A549 (cell line): ENCODE data around the gene UGT2A2. TPM values are rescaled to one million over a fixed set of nuclear protein-coding genes. Genes with fewer than 3 reads are reported as not detected.
A peak's percentile ranks its signal among the peaks of the same experiment; 100 is the strongest.

Experiments used
- ATAC-seq, 2 experiments: fragments of 200-7000 bp in 1 of 2; fragments of >200 bp in 1 of 2; cut with Nextera tagmentation in 1 of 2; cut with Tn5 transposase in 1 of 2; 3 replicates each; pipeline versions ENCODE4 v1.8.0 to v1.9.1; 2018 to 2020; ENCODE audit warnings: mild to moderate bottlenecking in 1 of 2, moderate library complexity in 1 of 2
- CTCF ChIA-PET: fragments of 300-600 bp; sonication (Branson Sonifier 250); formaldehyde crosslinking; extraction: SDS; loops from one replicate; lab custom pipeline; 2021; ENCODE audit warnings: antibody characterized with exemption, inconsistent platforms; lab: Yijun Ruan, JAX
- POLR2A ChIA-PET: fragments of 350-600 bp; formaldehyde crosslinking; extraction: SDS; loops from one replicate; lab custom pipeline; 2021; ENCODE audit warnings: antibody characterized with exemption, inconsistent platforms; lab: Yijun Ruan, JAX
- DNase-seq, 2 experiments: peaks; one replicate each; pipeline versions ENCODE4 v3.0.0 to v3.0.0-alpha.2; 2011 to 2016; ENCODE audit warnings: low read depth in 1 of 2, low spot score in 1 of 2
- FAIRE-seq: peaks from 2 replicates; lab custom pipeline; 2011; peaks lifted over from hg19 to GRCh38; lab: Jason Lieb, UNC
- H3K27ac ChIP-seq, 2 experiments: fragments of >200 bp; sonication (Bioruptor Twin); formaldehyde crosslinking; 3 replicates each; pipeline ENCODE4 v1.5.1; 2016 to 2017
- H3K4me1 ChIP-seq: fragments of >200 bp; sonication (Bioruptor Twin); formaldehyde crosslinking; 3 replicates; pipeline ENCODE4 v1.6.1; 2016
- H3K4me2 ChIP-seq: fragments of >200 bp; sonication (Bioruptor Twin); formaldehyde crosslinking; 3 replicates; pipeline ENCODE4 v1.6.1; 2016
- H3K4me3 ChIP-seq: fragments of >200 bp; sonication (Bioruptor Twin); formaldehyde crosslinking; 3 replicates; pipeline ENCODE4 v1.5.1; 2016
- H3K9me3 ChIP-seq: fragments of >200 bp; sonication (Bioruptor Twin); formaldehyde crosslinking; 3 replicates; pipeline ENCODE4 v1.6.1; 2016
- CHD2 ChIP-seq: fragments of 150-350 bp; IDR thresholded peaks from 2 replicates; pipeline ENCODE4 v1.6.1; 2014; ENCODE audit warnings: low read length; ENCODE audit not compliant: partially characterized antibody
- EHF ChIP-seq: fragments of 250-450 bp; sonication (Bioruptor Pico); IDR thresholded peaks from 2 replicates; pipeline ENCODE4 v1.5.0; 2020; ENCODE audit warnings: mild to moderate bottlenecking
- EHMT2 ChIP-seq: fragments of 200-600 bp; sonication (generic); IDR thresholded peaks from 2 replicates; pipeline ENCODE4 v1.6.1; 2016; ENCODE audit warnings: antibody characterized with exemption, low read depth, mild to moderate bottlenecking, moderate library complexity
- ESRRA ChIP-seq: fragments of 150-350 bp; IDR thresholded peaks from 2 replicates; pipeline ENCODE4 v1.6.1; 2014; ENCODE audit warnings: mild to moderate bottlenecking, low read length, borderline replicate concordance
- HDAC2 ChIP-seq: fragments of 200-600 bp; sonication (generic); IDR thresholded peaks from 2 replicates; pipeline ENCODE4 v1.6.1; 2016
- HEYL ChIP-seq: fragments of 250-450 bp; sonication (Bioruptor Pico); IDR thresholded peaks from 2 replicates; pipeline ENCODE4 v1.8.0; 2021; ENCODE audit warnings: mild to moderate bottlenecking, moderate library complexity
- HOXA7 ChIP-seq: fragments of 250-450 bp; sonication (Bioruptor Pico); IDR thresholded peaks from 2 replicates; pipeline ENCODE4 v1.5.0; 2020; ENCODE audit warnings: mild to moderate bottlenecking, moderate library complexity
- JUN ChIP-seq, 2 experiments: fragments of >200 bp; sonication (Bioruptor Twin); formaldehyde crosslinking; IDR thresholded peaks; 2 replicates in 1 of 2; 3 replicates in 1 of 2; pipeline ENCODE4 v1.6.1; 2016 to 2017
- JUNB ChIP-seq: fragments of >200 bp; sonication (Bioruptor Twin); formaldehyde crosslinking; IDR thresholded peaks from 2 replicates; pipeline ENCODE4 v1.6.1; 2016
- KDM1A ChIP-seq: fragments of 200-600 bp; sonication (generic); IDR thresholded peaks from 2 replicates; pipeline ENCODE4 v1.6.1; 2016; ENCODE audit warnings: low read depth, mild to moderate bottlenecking
- MAFK ChIP-seq: fragments of 450-650 bp; IDR thresholded peaks from 2 replicates; pipeline ENCODE4 v1.6.1; 2014; ENCODE audit not compliant: partially characterized antibody
- MAX ChIP-seq: IDR thresholded peaks from 2 replicates; pipeline ENCODE4 v1.6.1; 2012
- NR3C1 ChIP-seq: fragments of >200 bp; sonication (Bioruptor Twin); formaldehyde crosslinking; IDR thresholded peaks from 3 replicates; pipeline ENCODE4 v1.6.1; 2017
- POLR2A ChIP-seq: IDR thresholded peaks from 2 replicates; pipeline ENCODE4 v1.6.1; 2012; ENCODE audit warnings: mild to moderate bottlenecking, low read length
- POLR2AphosphoS2 ChIP-seq: conservative IDR thresholded peaks from 2 replicates; pipeline ENCODE4 v1.6.1; 2012; ENCODE audit warnings: low read length, improper control_type of control experiment, inconsistent platforms
- RARB ChIP-seq: fragments of 250-450 bp; sonication (Bioruptor Pico); IDR thresholded peaks from 2 replicates; pipeline ENCODE4 v1.8.0; 2021; ENCODE audit warnings: mild to moderate bottlenecking, moderate library complexity
- ZNF302 ChIP-seq: fragments of 250-450 bp; sonication (Bioruptor Pico); IDR thresholded peaks from 2 replicates; pipeline ENCODE4 v1.9.0; 2021; ENCODE audit warnings: inconsistent platforms, mild to moderate bottlenecking, moderate library complexity
- WGBS: methylation state at CpG from one replicate; pipeline ENCODE4 v1.1.6; 2017; ENCODE audit errors: missing lambda C conversion rate; 5-methylcytosine and 5-hydroxymethylcytosine counted together
- polyA plus RNA-seq, 4 experiments: library from polyadenylated mRNA; depleted of rRNA in 3 of 4; stranded (reverse); fragments of >200 nt; fragmentation: RNase III in 1 of 4; extraction: RNeasy Plus Mini Kit Qiagen cat#74134 plus additional on column Dnase treatment in 1 of 4; gene quantifications; 2 replicates in 3 of 4; 3 replicates in 1 of 4; pipeline ENCODE4 v1.2.3, GENCODE V29; 2011 to 2017
- TF ChIP-seq, protein P1 (sequence below): IDR thresholded peaks from 2 replicates; pipeline ENCODE4 v1.6.1; 2012; ENCODE audit warnings: low read depth, borderline replicate concordance
- TF ChIP-seq, protein P2 (sequence below): fragments of 450-650 bp; IDR thresholded peaks from 2 replicates; pipeline ENCODE4 v1.6.1; 2014; ENCODE audit warnings: antibody characterized with exemption

UGT2A2 gene
- polyA plus RNA-seq, 2 of the 4 experiments (the other 2 are of a cell fraction), result not detected

DNA sequence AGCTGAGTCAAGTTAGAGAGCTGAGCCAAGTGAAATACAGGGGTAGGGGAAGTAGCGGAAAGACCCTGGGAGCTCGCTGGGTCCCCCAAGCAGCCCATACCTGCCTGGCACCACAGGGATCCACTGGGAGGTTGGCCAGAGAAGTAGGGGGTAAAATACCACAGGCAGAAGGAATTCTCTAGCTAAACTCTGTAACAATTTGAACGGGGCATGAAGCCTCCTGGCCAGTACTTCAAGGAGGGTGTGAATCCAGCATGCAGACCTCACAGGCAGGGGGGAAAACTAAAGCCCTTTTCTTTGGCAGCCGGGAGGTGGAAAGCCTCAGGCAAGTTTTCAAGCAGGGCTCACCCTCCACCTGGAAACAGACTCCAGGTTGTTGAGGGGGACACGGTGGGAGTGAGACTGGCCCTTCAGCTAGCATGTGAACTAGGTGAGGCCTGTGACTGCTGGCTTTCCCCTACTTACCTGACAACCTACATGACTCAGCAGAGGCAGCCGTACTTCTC is 17.3 kb upstream of the UGT2A2 start:
- DNase-seq, result no peak
- H3K9me3 ChIP-seq, result no peaks in the 10 kb centered on the region
- H3K27ac ChIP-seq, result no peak overlapping the region
- ChIA-PET POLR2A (no interaction called here), CTCF (no interaction called here)
- no peaks in the 10 kb centered on the region for H3K4me1 ChIP-seq
- 83% methylated on average over 5 of the region's 6 CpGs for WGBS
- no peak overlapping the region for H3K4me3 ChIP-seq
- FAIRE-seq, result no peak
- H3K4me2 ChIP-seq, result no peak overlapping the region
- no peak for TF ChIP-seq KDM1A
- TF ChIP-seq, protein P1, sequence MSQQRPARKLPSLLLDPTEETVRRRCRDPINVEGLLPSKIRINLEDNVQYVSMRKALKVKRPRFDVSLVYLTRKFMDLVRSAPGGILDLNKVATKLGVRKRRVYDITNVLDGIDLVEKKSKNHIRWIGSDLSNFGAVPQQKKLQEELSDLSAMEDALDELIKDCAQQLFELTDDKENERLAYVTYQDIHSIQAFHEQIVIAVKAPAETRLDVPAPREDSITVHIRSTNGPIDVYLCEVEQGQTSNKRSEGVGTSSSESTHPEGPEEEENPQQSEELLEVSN, result no peak
- no peak for TF ChIP-seq EHF
- no peak for TF ChIP-seq CHD2
- TF ChIP-seq ESRRA, result no peak
- no peak for TF ChIP-seq HEYL (CRISPR knock-in tag)
- TF ChIP-seq RARB (CRISPR knock-in tag), result no peak
- no peak for ATAC-seq

- WGBS, result 34% methylated on average over 1 of the region's 1 CpG
- ATAC-seq (no peak), DNase-seq (no peak), FAIRE-seq (no peak)
- Histone ChIP-seq H3K4me2 (no peak within 1 kb of the TSS), H3K9me3 (no peaks in the 10 kb centered on the region), H3K4me1 (no peaks in the 10 kb centered on the region)
- POLR2A ChIA-PET, result no interaction called here
- TF ChIP-seq POLR2AphosphoS2, result no peak
- TF ChIP-seq, all 56 proteins: peak for 0
- H3K27ac ChIP-seq, result no peak within 1 kb of the TSS
- CTCF ChIA-PET, result no interaction called here
- H3K4me3 ChIP-seq, result no peak within 1 kb of the TSS
These were observed 13.7 kb upstream of the UGT2A2 start, which contains the start of gene UGT2A1 for GRCh38 chr4:69653147-69653546. TSS of gene UGT2A1 (minus strand) at chr4:69653247. CDS start at chr4:69647644, 5,603 bp downstream.

- FAIRE-seq (no peak), DNase-seq (no peak), ATAC-seq (no peak)
- Histone ChIP-seq H3K9me3 (no peaks in the 10 kb centered on the region), H3K4me2 (no peak overlapping the region), H3K4me3 (no peak overlapping the region), H3K4me1 (no peaks in the 10 kb centered on the region), H3K27ac (no peak overlapping the region)
- TF ChIP-seq, protein P2, sequence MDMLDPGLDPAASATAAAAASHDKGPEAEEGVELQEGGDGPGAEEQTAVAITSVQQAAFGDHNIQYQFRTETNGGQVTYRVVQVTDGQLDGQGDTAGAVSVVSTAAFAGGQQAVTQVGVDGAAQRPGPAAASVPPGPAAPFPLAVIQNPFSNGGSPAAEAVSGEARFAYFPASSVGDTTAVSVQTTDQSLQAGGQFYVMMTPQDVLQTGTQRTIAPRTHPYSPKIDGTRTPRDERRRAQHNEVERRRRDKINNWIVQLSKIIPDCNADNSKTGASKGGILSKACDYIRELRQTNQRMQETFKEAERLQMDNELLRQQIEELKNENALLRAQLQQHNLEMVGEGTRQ, result no peak
- TF ChIP-seq MAFK (peak; percentile 72), JUNB (no peak)
- POLR2A ChIA-PET, result no interaction called here
- 49% methylated on average over 3 of the region's 3 CpGs for WGBS
- CTCF ChIA-PET, result no interaction called here
These were observed 11.4 kb upstream of the UGT2A2 start for GRCh38 chr4:69650872-69651271.

- Histone ChIP-seq H3K4me1 (no peaks in the 10 kb centered on the region), H3K9me3 (no peaks in the 10 kb centered on the region), H3K27ac (no peak overlapping the region), H3K4me3 (no peak overlapping the region)
- POLR2A ChIA-PET, result no interaction called here
- CTCF ChIA-PET, result no interaction called here
- no peak for DNase-seq
- TF ChIP-seq EHMT2, result no peak
- TF ChIP-seq MAX, result no peak
- no peak for TF ChIP-seq ZNF302 (CRISPR knock-in tag)
- no peak for TF ChIP-seq NR3C1
- TF ChIP-seq, protein P2, result no peak
- TF ChIP-seq JUN (IDR thresholded peaks at IDR 0.05), result no peak
- TF ChIP-seq POLR2AphosphoS2, result no peak
- no peak for TF ChIP-seq HOXA7 (CRISPR knock-in tag)
- no peak for TF ChIP-seq POLR2A
- no peak for TF ChIP-seq HDAC2
- TF ChIP-seq, all 56 proteins: peak for 0
- ATAC-seq, result no peak
- FAIRE-seq, result no peak
- 60% methylated on average over 2 of the region's 2 CpGs for WGBS
- no peak overlapping the region for H3K4me2 ChIP-seq
These were observed 10.2 kb upstream of the UGT2A2 start for GRCh38 chr4:69649629-69650028.
